GM20000 (cell line): Measurements from ENCODE around the gene RSPO3.

Experiments used
- DNase-seq: peaks from one replicate; pipeline ENCODE4 v3.0.0; 2012; ENCODE audit warnings: low spot score
- CTCF ChIP-seq: IDR thresholded peaks from 2 replicates; pipeline ENCODE4 v1.5.1; 2012; ENCODE audit warnings: mild to moderate bottlenecking, control low read depth; ENCODE audit errors: extremely low read depth, missing control alignments

RSPO3 gene

GRCh38 chr6:127120787-127121636 is 2.5 kb downstream of the RSPO3 start:
- peak; percentile 86 for DNase-seq
- peak; percentile 74 for TF ChIP-seq CTCF

- no peak for TF ChIP-seq CTCF
- DNase-seq = no peak
Observed at GRCh38 chr6:127121637-127121960, 3.1 kb downstream of the RSPO3 start.

GRCh38 chr6:127124172-127124571 is 5.7 kb downstream of the RSPO3 start:
- no peak for TF ChIP-seq CTCF
- DNase-seq = no peak

GRCh38 chr6:127124680-127125079 is 6.2 kb downstream of the RSPO3 start:
- no peak for TF ChIP-seq CTCF
- DNase-seq = no peak

GRCh38 chr6:127128066-127128465 is 9.6 kb downstream of the RSPO3 start:
- no peak for DNase-seq
- TF ChIP-seq CTCF = no peak

- no peak for DNase-seq
- TF ChIP-seq CTCF = no peak
Observed at GRCh38 chr6:127129251-127129650, 10.8 kb downstream of the RSPO3 start.

- no peak for TF ChIP-seq CTCF
- no peak for DNase-seq
Observed at GRCh38 chr6:127131275-127131674, 12.8 kb downstream of the RSPO3 start.
